VCaP (cell line): ENCODE measurements around the gene TAF1B.
"Not testable (repeated sequence)": the region's sequence is repeated elsewhere in the genome, so short reads cannot be mapped to it uniquely, and the experiment has no call there.

ENCODE experiments used
- H3K27ac ChIP-seq: fragments of 450-650 bp; 2 replicates; pipeline ENCODE4 v1.5.1; 2017
- CTCF ChIP-seq: fragments of 450-650 bp; conservative IDR thresholded peaks from 2 replicates; pipeline ENCODE4 v1.5.1; 2017; ENCODE audit warnings: mild to moderate bottlenecking, moderate library complexity

TAF1B gene

DNA sequence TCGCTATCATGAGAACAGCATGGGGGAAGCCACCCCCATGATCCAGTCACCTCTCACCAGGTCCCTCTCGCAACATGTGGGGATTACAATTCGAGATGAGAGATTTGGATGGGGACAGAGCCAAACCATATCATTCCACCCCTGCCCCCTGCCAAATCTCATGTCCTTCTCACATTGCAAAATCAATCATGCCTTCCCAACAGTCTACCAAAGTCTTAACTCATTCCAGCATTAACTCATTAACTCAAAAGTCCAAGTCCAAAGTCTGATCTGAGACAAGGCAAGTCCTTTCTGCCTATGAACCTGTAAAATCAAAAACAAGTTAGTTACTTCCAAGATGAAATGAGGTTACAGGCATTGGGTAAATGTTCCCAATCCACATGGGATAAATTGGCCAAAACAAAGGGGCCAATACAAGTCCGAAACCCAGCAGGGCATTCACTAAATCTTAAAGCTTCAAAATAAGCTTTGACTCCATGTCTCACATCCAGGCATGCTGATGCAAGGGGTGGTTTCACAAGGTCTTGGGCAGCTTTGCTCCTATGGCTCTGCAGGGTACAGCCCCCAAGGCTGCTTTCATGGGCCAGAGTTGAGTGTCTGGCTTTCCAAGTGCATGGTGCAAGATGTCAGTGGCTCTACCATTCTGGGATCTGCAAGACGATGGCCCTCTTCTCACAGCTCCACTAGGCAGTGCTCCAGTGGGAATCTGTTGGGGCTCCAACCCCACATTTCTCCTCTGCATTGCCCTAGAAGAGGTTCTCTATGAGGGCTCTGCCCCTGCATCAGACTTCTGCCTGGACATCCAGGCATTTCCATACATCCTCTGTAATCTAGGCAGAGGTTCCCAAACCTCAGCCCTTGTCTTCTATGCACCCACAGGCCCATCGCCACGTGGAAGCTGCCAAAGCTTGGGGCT, 14.8 kb downstream of the TAF1B start:
- no peak overlapping the region for H3K27ac ChIP-seq
- TF ChIP-seq CTCF = no peak

DNA sequence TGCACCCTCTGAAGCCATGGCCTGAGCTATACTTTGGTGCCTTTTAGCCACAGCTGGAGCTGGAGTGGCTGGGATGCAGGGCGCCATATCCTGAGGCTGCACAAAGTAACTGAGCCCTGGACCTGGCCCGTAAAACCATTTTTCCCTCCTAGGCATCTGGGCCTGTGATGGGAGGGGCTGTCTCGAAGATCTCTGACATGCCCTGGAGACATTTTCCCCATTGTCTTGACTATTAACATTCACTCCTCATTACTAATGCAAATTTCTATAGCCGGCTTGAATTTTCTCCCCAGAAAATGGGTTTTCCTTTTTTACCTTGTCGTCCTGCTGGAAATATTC, 15.4 kb downstream of the TAF1B start:
- no peak for TF ChIP-seq CTCF

DNA sequence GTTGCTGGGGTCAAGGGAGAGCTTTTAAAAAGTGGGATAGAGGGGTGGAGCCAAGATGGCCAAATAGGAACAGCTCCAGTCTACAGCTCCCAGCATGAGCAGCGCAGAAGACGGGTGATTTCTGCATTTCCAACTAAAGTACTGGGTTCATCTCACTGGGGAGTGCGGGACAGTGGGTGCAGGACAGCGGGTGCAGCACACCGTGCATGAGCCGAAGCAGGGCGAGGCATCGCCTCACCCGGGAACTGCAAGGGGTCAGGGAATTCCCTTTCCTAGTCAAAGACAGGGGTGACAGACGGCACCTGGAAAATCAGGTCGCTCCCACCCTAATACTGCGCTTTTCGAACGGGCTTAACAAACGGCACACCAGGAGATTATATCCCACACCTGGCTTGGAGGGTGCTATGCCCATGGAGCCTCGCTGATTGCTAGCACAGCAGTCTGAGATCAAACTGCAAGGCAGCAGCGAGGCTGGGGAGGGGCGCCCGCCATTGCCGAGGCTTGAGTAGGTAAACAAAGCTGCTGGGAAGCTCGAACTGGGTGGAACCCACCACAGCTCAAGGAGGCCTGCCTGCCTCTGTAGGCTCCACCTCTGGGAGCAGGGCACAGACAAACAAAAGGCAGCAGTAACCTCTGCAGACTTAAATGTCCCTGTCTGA, 17.8 kb downstream of the TAF1B start:
- not testable (repeated sequence) for H3K27ac ChIP-seq

More for the DNA sequence above, 15.4 kb downstream of the TAF1B start:
- no peak overlapping the region for H3K27ac ChIP-seq

- TF ChIP-seq CTCF = no peak
- H3K27ac ChIP-seq = no peak overlapping the region
Observed at GRCh38 chr2:9867881-9868280, 24.6 kb downstream of the TAF1B start.

GRCh38 chr2:9873337-9873736, 30.1 kb downstream of the TAF1B start:
- no peak for TF ChIP-seq CTCF
- H3K27ac ChIP-seq = no peak overlapping the region

GRCh38 chr2:9877026-9877425, 33.8 kb downstream of the TAF1B start:
- TF ChIP-seq CTCF = no peak
- no peak overlapping the region for H3K27ac ChIP-seq

GRCh38 chr2:9877726-9878125, 34.5 kb downstream of the TAF1B start:
- no peak for TF ChIP-seq CTCF
- H3K27ac ChIP-seq = no peak overlapping the region
